Measurements from ENCODE around the gene CRABP2. TPM values are rescaled to one million over a fixed set of nuclear protein-coding genes. Genes with fewer than 3 reads are reported as not detected.

The CRABP2 gene
- total and polyA plus RNA-seq, 2 donors (not counting 3 experiments of a cell fraction or from before 2014, with no cell fraction given) = 0.32 to 1.0 TPM

- H3K36me3 ChIP-seq (ENCODE audit: control insufficient read depth in 2 of 2, extremely low read depth in 1 of 2, insufficient read depth in 2 of 2, low read length in 2 of 2) = no peaks in the 10 kb centered on the region
- peaks cover 19% of the 10 kb centered on the region for H3K4me1 ChIP-seq (ENCODE audit: control insufficient read depth, extremely low read depth, insufficient read depth, low read length)
- no peak overlapping the region for H3K9ac ChIP-seq (replicated peaks; ENCODE audit: extremely low read depth, insufficient read depth, low read length)
- TF ChIP-seq POLR2AphosphoS5 (IDR thresholded peaks at IDR 0.05; ENCODE audit: insufficient read depth, low read depth, low read length) (no peak), GATA2 (IDR thresholded peaks at IDR 0.05; ENCODE audit: insufficient read depth, insufficient read length, low read depth, low read length) (no peak), CTCF (IDR thresholded peaks at IDR 0.05; ENCODE audit: extremely low read depth in 1 of 2, insufficient read depth in 1 of 2, low read depth in 1 of 2, low read length in 2 of 2) (no peak), EZH2 (IDR thresholded peaks at IDR 0.05; ENCODE audit: borderline replicate concordance, low read depth, low read length, severe bottlenecking) (no peak), MAX (IDR thresholded peaks at IDR 0.05; ENCODE audit: insufficient read depth, insufficient read length) (no peak), FOS (IDR thresholded peaks at IDR 0.05; ENCODE audit: borderline replicate concordance, insufficient read depth, low read length) (no peak), MYC (IDR thresholded peaks at IDR 0.05; ENCODE audit: low read depth, low read length) (no peak), POLR2A (IDR thresholded peaks at IDR 0.05; ENCODE audit: low read depth, low read length) (no peak)
- dilution Hi-C loops (cut with MboI; ENCODE audit: extremely low pct_ligation_motif_present, low sequenced_read_pairs) = no loop called here
- FAIRE-seq = no peak
- intact Hi-C loops (cut with micrococcal nuclease) = no loop called here
- no peak for DNase-seq (ENCODE audit: low read depth, low spot score)
- H3K27me3 ChIP-seq (ENCODE audit: control insufficient read depth in 2 of 2, insufficient read depth in 2 of 2, low read length in 2 of 2) = peaks cover 0 to 2% of the 10 kb centered on the region in 2 experiments
- no peaks in the 10 kb centered on the region for H3K9me1 ChIP-seq (replicated peaks; ENCODE audit: control insufficient read depth, extremely low read depth, insufficient read depth, low read length)
- no peak overlapping the region for H3K4me2 ChIP-seq (ENCODE audit: insufficient read depth, low read length)
- no peak overlapping the region for H3K4me3 ChIP-seq (replicated peaks in 1 of 3; ENCODE audit: insufficient read depth in 1 of 3, low read depth in 1 of 3, low read length in 3 of 3)
- H4K20me1 ChIP-seq (replicated peaks; ENCODE audit: control insufficient read depth, extremely low read depth, insufficient read depth, low read length) = no peaks in the 10 kb centered on the region
- no peaks in the 10 kb centered on the region for H3K79me2 ChIP-seq (ENCODE audit: control insufficient read depth, insufficient read depth, low read length)
- H2AFZ ChIP-seq (ENCODE audit: low read depth, low read length) = no peak overlapping the region
- H3K9me3 ChIP-seq (replicated peaks; ENCODE audit: control insufficient read depth, insufficient read depth, low read length) = no peaks in the 10 kb centered on the region
- H3K27ac ChIP-seq (ENCODE audit: insufficient read depth, low read depth, low read length) = no peak overlapping the region
- no TSS peak for BruUV-seq (replicated peaks)
- POLR2A ChIA-PET = no interaction called here
- CTCF ChIA-PET = interaction anchor here (1.1 to 15.5 kb wide), 3 partner anchors 17 to 32 kb away, joined by 3 to 453 read pairs (median 12); partner anchors contain the start of gene NES
Measured at GRCh38 chr1:156709031-156709430, 3.6 kb upstream of the CRABP2 start.

Data from endothelial cell of umbilical vein (primary cell).